Measurements from ENCODE around the gene EGFR. TPM values are rescaled to one million over a fixed set of nuclear protein-coding genes. Genes with fewer than 3 reads are reported as not detected.
A peak's percentile ranks its signal among the peaks of the same experiment; 100 is the strongest.

Gene EGFR
- total RNA-seq, 1 donor from 2014 or later = 6.1 TPM

DNA sequence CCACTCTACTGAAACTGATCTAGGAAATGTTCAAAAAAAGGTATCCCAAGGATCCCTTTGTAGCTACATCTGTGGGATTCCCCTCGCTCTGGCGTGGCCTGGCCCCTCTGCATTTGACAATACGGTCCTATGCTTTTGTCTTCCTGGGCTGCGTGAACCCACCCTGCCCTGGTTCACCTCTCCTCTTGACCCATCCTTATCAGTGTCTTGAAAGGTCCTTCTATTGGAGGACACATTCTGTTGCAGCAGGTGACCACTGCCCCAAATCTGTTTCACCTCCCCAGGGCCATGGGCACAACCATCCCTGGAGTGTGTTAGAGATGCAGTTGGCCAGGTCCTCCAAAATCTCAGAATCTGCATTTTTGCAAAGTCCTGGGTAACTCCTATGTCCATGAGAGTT is 100.8 kb downstream of the EGFR start:
- Histone ChIP-seq H3K36me3 (no peaks in the 10 kb centered on the region), H3K4me3 (no peak overlapping the region), H3K27ac (replicated peaks) (peak overlapping the region; percentile 81), H3K27me3 (ENCODE audit: low read depth) (no peaks in the 10 kb centered on the region), H3K4me1 (peaks cover 27% of the 10 kb centered on the region), H3K9me3 (replicated peaks) (no peaks in the 10 kb centered on the region)
- no peak for DNase-seq
- TF ChIP-seq, protein P1, sequence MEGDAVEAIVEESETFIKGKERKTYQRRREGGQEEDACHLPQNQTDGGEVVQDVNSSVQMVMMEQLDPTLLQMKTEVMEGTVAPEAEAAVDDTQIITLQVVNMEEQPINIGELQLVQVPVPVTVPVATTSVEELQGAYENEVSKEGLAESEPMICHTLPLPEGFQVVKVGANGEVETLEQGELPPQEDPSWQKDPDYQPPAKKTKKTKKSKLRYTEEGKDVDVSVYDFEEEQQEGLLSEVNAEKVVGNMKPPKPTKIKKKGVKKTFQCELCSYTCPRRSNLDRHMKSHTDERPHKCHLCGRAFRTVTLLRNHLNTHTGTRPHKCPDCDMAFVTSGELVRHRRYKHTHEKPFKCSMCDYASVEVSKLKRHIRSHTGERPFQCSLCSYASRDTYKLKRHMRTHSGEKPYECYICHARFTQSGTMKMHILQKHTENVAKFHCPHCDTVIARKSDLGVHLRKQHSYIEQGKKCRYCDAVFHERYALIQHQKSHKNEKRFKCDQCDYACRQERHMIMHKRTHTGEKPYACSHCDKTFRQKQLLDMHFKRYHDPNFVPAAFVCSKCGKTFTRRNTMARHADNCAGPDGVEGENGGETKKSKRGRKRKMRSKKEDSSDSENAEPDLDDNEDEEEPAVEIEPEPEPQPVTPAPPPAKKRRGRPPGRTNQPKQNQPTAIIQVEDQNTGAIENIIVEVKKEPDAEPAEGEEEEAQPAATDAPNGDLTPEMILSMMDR (IDR thresholded peaks at IDR 0.05; ENCODE audit: borderline replicate concordance) = no peak
- intact Hi-C loops (cut with micrococcal nuclease) = no loop called here

DNA sequence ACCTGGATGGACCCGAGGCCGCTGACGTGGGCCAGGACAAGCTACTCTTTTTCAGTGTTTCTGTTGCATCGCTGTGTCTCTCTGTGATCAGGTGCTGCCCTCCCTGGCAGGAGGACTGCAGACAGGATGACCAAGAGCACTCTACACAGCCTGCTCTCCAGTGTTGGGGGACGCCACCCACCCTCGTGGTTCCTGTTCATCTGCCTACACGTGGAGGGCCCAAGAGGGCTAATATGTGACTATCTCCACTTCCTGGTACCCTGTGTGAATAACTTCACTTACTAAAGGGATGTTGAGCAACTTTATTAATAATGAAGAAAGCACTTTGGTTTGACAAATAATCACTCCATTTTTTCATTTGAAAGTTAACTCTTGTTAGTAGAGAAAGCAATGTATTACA is 101.3 kb downstream of the EGFR start:
- no peak for DNase-seq
- Histone ChIP-seq H3K9me3 (replicated peaks) (no peaks in the 10 kb centered on the region), H3K4me1 (peaks cover 32% of the 10 kb centered on the region), H3K27ac (replicated peaks) (peak overlapping the region; percentile 81), H3K27me3 (ENCODE audit: low read depth) (no peaks in the 10 kb centered on the region), H3K4me3 (no peak overlapping the region), H3K36me3 (no peaks in the 10 kb centered on the region)
- intact Hi-C loops (cut with micrococcal nuclease) = no loop called here
- TF ChIP-seq, protein P1 (IDR thresholded peaks at IDR 0.05; ENCODE audit: borderline replicate concordance) = no peak

DNA sequence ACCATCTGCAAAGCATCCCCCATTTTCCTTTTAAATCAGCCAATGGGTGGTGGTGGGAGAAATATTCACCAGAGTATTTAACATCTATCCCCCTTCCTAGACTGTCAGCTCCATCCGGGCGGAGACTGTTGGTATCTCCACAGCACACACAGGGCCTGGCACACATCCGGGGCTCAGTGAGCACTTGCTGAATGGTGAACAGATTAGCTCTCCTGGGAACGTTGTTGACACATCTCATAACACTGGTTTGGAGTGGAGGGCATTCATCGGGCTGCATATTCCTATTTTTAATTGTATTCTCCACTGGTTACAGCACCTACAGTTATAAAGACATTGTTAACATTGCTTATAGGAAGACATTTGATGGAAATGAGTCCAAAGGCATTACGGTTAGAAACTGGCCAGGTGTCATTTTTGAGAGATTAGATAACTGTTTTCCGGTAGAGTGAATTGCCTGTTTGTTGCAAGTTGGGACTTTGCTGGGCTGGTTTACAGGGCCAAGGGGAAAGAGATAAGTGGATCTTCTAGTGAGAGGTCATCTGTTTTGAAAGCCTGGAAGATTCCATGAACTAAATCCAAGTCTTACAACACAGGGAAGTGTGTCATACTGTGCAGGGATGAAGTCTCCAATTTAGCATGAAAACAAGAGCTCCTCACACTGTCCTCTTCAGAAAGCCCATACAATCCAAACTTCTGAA is 101.8 kb downstream of the EGFR start:
- Histone ChIP-seq H3K9me3 (replicated peaks) (no peaks in the 10 kb centered on the region), H3K36me3 (no peaks in the 10 kb centered on the region), H3K4me3 (no peak overlapping the region), H3K27me3 (ENCODE audit: low read depth) (no peaks in the 10 kb centered on the region), H3K4me1 (peaks cover 38% of the 10 kb centered on the region), H3K27ac (replicated peaks) (peak overlapping the region; percentile 81)
- TF ChIP-seq, protein P1 (IDR thresholded peaks at IDR 0.05; ENCODE audit: borderline replicate concordance) = no peak
- peak; percentile 70 for DNase-seq
- intact Hi-C loops (cut with micrococcal nuclease) = no loop called here

DNA sequence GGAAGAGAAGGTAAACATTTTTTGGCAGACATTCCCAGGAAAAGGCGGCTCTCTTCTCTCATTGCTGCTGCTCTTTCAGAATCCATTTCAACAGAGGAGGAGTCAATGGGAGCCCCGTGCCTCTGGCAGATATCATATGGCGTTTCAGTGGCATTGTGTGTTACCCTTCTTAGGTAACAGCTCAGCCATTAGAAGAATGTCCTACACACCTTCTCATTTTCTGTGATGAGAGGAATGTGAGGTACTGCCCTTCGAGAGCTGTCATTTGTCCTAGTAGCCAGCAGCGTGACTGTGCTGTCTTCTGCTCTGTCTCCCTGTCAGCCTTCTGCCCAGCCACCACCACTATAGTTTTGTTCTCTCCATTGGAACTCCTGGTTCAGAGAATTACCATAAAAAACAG is 102.4 kb downstream of the EGFR start:
- H3K4me1 ChIP-seq = peaks cover 42% of the 10 kb centered on the region
- peak overlapping the region; percentile 81 for H3K27ac ChIP-seq (replicated peaks)
- no peak for DNase-seq
- H3K36me3 ChIP-seq = no peaks in the 10 kb centered on the region
- TF ChIP-seq, protein P1 (IDR thresholded peaks at IDR 0.05; ENCODE audit: borderline replicate concordance) = no peak
- H3K4me3 ChIP-seq = no peak overlapping the region
- H3K9me3 ChIP-seq (replicated peaks) = no peaks in the 10 kb centered on the region
- H3K27me3 ChIP-seq (ENCODE audit: low read depth) = no peaks in the 10 kb centered on the region
- intact Hi-C loops (cut with micrococcal nuclease) = no loop called here

DNA sequence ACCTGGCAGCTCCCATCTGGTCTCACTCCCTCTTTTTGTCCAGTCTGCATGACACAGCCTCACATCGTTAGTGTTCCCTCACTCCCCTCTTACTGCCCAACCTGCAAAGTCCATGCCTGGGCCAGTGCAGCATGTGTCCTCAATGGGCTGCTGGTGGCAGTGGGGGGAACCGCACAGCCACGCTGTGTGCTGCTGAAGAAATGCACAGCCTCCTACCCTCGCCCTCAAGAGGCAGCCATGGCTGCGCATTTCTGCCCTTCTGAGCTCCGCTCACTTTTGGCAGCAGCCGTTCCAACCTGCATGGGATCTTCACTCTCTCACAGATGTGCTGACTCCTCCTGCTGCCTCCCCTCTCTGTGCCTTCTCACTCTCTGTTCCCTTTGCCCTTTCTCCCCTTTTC is 103.4 kb downstream of the EGFR start:
- Histone ChIP-seq H3K4me1 (peaks cover 52% of the 10 kb centered on the region), H3K9me3 (replicated peaks) (no peaks in the 10 kb centered on the region), H3K27ac (replicated peaks) (peak overlapping the region; percentile 81), H3K4me3 (no peak overlapping the region), H3K36me3 (no peaks in the 10 kb centered on the region), H3K27me3 (ENCODE audit: low read depth) (no peaks in the 10 kb centered on the region)
- DNase-seq = no peak
- TF ChIP-seq, protein P1 (IDR thresholded peaks at IDR 0.05; ENCODE audit: borderline replicate concordance) = no peak
- intact Hi-C loops (cut with micrococcal nuclease) = no loop called here

Measured in left ventricle myocardium inferior (tissue), 1 donor.